ENCODE results near the gene SH3BP5. TPM values are rescaled to one million over a fixed set of nuclear protein-coding genes. Genes with fewer than 3 reads are reported as not detected.

The SH3BP5 gene
- total RNA-seq, 2 donors from 2014 or later = 47.2 to 82.4 TPM

GRCh38 chr3:15333956-15334263 is 1.5 kb upstream of the SH3BP5 start:
- peaks cover 6 to 26% of the 10 kb centered on the region in 2 donors for H3K4me1 ChIP-seq (ENCODE audit: control insufficient read depth in 1 of 2, low read depth in 2 of 2)
- H3K27ac ChIP-seq = no peak overlapping the region
- H3K27me3 ChIP-seq (replicated peaks; ENCODE audit: insufficient read depth) = no peaks in the 10 kb centered on the region
- TF ChIP-seq, protein P1, sequence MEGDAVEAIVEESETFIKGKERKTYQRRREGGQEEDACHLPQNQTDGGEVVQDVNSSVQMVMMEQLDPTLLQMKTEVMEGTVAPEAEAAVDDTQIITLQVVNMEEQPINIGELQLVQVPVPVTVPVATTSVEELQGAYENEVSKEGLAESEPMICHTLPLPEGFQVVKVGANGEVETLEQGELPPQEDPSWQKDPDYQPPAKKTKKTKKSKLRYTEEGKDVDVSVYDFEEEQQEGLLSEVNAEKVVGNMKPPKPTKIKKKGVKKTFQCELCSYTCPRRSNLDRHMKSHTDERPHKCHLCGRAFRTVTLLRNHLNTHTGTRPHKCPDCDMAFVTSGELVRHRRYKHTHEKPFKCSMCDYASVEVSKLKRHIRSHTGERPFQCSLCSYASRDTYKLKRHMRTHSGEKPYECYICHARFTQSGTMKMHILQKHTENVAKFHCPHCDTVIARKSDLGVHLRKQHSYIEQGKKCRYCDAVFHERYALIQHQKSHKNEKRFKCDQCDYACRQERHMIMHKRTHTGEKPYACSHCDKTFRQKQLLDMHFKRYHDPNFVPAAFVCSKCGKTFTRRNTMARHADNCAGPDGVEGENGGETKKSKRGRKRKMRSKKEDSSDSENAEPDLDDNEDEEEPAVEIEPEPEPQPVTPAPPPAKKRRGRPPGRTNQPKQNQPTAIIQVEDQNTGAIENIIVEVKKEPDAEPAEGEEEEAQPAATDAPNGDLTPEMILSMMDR (IDR thresholded peaks at IDR 0.05) = no peak
- DNase-seq (ENCODE audit: low spot score) = no peak
- no peaks in the 10 kb centered on the region for H3K9me3 ChIP-seq
- no peaks in the 10 kb centered on the region for H3K36me3 ChIP-seq
- no peak for ATAC-seq (ENCODE audit: insufficient number of reproducible peaks, low FRiP score, low read depth)
- H3K4me3 ChIP-seq = no peak overlapping the region

DNA sequence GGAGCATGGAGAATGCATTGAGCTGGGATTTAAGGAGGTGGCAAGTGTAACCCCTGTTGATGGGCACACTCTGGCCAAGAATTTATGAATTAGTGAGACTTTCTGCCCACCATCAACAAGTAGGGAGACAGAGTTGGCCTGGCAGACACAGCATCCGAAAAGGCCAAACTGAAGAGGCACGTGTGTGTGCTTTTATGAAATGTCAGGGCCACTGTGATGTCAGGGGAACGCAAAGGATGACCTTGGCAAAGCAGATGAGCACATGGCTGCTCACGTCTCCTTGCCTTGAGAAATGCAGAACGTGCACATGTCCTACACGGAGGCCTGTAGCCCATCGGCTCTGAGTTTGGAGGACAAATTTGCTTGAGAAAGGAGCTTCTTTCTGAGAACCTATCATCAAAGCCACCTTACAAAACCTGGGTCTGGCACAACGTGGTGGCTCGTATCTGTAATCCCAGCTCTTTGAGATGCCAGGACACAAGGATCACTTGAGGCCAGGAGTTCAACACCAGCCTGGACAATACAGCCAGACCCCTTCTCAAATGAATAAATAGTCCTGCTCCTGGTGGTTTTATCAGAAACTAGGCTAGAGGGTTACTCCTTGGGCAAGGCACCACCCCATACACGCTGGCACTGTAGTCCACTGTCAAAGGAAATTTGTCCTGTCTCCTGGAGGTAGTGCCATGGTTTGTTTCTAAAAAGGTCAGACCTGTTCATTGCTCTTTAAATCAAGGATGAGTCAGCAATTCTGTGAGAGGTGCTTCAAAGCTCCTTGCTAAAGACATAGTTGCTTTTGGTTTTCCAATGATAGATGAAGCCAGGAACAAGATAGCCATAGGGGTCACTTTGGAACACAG is 941 bp upstream of the SH3BP5 start:
- peaks cover 6 to 29% of the 10 kb centered on the region in 2 donors for H3K4me1 ChIP-seq (ENCODE audit: control insufficient read depth in 1 of 2, low read depth in 2 of 2)
- H3K36me3 ChIP-seq = no peaks in the 10 kb centered on the region
- ATAC-seq (ENCODE audit: insufficient number of reproducible peaks, low FRiP score, low read depth) = no peak
- H3K4me3 ChIP-seq = peak overlapping the region; percentile 95
- H3K27ac ChIP-seq = peak overlapping the region; percentile 67 to 88
- no peak for DNase-seq (ENCODE audit: low spot score)
- TF ChIP-seq, protein P1 (IDR thresholded peaks at IDR 0.05) = no peak
- H3K9me3 ChIP-seq = no peaks in the 10 kb centered on the region
- H3K27me3 ChIP-seq (replicated peaks; ENCODE audit: insufficient read depth) = no peaks in the 10 kb centered on the region

DNA sequence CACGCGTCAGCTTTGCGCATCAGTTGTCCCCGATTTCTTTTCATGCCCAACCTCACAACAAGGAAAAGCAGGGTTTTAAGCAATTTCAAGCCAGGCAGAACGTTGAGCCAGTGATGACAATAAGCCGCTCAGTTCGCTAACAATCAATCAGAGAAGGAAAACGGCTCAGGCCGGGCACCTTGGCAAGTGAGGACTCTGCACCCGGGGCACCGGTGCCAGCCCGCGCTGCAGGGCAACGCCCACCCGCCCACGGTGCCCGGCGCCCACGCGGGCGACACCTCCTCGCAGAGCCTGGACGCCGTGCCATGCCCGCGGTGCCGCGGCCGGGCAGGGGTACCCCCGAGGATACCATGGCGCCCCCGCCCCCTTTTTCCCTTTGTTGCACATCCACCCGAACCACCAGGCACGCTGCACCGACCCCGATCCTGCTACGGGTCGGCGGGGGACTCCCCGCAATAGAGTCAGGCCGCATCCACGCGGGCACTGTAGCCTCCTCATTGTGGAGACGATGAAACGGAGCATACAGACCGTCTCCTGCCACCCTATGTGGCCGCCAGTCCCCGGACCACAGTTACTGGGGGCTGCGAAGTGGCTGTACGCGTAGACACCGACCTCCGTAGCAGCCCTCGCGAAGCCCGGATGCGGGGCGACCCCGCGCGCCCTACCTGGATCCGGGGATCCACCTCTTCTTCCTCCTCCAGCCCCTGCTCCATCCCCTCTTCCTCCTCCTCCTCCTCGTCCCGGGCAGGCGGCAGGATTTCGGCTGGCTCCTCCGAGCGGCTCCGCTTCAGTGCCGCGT is 581 bp downstream of the SH3BP5 start:
- H3K36me3 ChIP-seq = no peaks in the 10 kb centered on the region
- peak overlapping the region; percentile 95 for H3K4me3 ChIP-seq
- H3K9me3 ChIP-seq = no peaks in the 10 kb centered on the region
- H3K4me1 ChIP-seq (ENCODE audit: control insufficient read depth in 1 of 2, low read depth in 2 of 2) = peaks cover 6 to 37% of the 10 kb centered on the region in 2 donors
- no peaks in the 10 kb centered on the region for H3K27me3 ChIP-seq (replicated peaks; ENCODE audit: insufficient read depth)
- H3K27ac ChIP-seq = peak overlapping the region; percentile 67 to 88
- DNase-seq (ENCODE audit: low spot score) (no peak), ATAC-seq (ENCODE audit: insufficient number of reproducible peaks, low FRiP score, low read depth) (peak; percentile 20)
- TF ChIP-seq, protein P1 (IDR thresholded peaks at IDR 0.05) = no peak

DNA sequence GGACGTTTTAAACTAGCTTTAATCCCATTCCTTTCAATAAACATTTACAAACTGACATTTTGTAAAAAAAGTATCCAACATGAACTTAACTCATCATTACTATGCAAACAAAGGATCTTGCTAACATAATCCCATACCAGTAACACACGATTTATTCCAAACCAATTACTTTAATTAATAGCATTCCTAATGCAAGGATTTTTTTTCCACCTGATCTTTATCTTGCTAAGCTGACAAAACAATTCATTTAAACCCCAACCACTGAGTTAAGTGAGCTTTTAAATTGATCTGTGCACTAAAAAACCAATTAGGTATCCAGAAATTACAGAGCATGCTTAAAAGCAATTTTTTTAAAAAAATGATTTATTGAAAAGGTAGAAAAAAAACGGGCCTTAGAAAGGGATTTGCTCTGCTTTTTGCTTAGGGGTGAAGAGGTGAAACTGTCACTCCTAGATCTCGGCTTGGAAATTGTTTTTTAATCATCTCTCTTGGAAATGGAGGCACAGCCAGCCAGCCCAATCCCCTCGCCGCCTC is 1.2 kb downstream of the SH3BP5 start:
- no peaks in the 10 kb centered on the region for H3K27me3 ChIP-seq (replicated peaks; ENCODE audit: insufficient read depth)
- peak overlapping the region; percentile 95 for H3K4me3 ChIP-seq
- no peaks in the 10 kb centered on the region for H3K36me3 ChIP-seq
- TF ChIP-seq, protein P1 (IDR thresholded peaks at IDR 0.05) = no peak
- DNase-seq (ENCODE audit: low spot score) (no peak), ATAC-seq (ENCODE audit: insufficient number of reproducible peaks, low FRiP score, low read depth) (no peak)
- no peaks in the 10 kb centered on the region for H3K9me3 ChIP-seq
- peak overlapping the region; percentile 67 to 88 for H3K27ac ChIP-seq
- peaks cover 6 to 43% of the 10 kb centered on the region in 2 donors for H3K4me1 ChIP-seq (ENCODE audit: control insufficient read depth in 1 of 2, low read depth in 2 of 2)

- Histone ChIP-seq H3K4me1 (ENCODE audit: control insufficient read depth in 1 of 2, low read depth in 2 of 2) (peaks cover 11 to 53% of the 10 kb centered on the region in 2 donors), H3K27me3 (replicated peaks; ENCODE audit: insufficient read depth) (no peaks in the 10 kb centered on the region), H3K9me3 (no peaks in the 10 kb centered on the region), H3K4me3 (peak overlapping the region; percentile 95), H3K36me3 (no peaks in the 10 kb centered on the region), H3K27ac (peak overlapping the region; percentile 9 to 88)
- ATAC-seq (ENCODE audit: insufficient number of reproducible peaks, low FRiP score, low read depth) (peak; percentile 9), DNase-seq (ENCODE audit: low spot score) (peak; percentile 14)
- TF ChIP-seq, protein P1 (IDR thresholded peaks at IDR 0.05) = no peak
These were observed 2.3 kb downstream of the SH3BP5 start for GRCh38 chr3:15330031-15330596.
